ENCODE results near the gene TBC1D30.

DNA sequence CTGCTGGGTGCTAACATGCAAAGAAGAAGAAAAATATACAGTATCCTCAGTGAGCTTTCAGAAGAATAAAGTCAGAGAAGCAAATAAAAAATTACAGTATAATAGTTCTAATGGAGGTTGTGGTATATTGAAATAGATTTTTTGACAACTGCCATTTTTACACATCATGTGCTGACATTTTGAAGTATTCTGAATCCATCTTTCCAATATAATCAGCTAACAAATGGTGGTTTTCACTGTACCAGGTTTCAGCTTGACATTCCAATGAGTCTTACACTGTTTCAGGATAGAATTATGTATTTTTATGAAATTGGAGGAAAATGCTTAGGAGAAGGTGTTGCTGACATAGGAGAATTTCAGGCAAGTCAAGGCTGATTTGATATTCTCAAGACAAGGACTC, 26.3 kb upstream of the TBC1D30 start:
- no peak for TF ChIP-seq POLR2A (IDR thresholded peaks at IDR 0.05)
- TF ChIP-seq, protein P1, sequence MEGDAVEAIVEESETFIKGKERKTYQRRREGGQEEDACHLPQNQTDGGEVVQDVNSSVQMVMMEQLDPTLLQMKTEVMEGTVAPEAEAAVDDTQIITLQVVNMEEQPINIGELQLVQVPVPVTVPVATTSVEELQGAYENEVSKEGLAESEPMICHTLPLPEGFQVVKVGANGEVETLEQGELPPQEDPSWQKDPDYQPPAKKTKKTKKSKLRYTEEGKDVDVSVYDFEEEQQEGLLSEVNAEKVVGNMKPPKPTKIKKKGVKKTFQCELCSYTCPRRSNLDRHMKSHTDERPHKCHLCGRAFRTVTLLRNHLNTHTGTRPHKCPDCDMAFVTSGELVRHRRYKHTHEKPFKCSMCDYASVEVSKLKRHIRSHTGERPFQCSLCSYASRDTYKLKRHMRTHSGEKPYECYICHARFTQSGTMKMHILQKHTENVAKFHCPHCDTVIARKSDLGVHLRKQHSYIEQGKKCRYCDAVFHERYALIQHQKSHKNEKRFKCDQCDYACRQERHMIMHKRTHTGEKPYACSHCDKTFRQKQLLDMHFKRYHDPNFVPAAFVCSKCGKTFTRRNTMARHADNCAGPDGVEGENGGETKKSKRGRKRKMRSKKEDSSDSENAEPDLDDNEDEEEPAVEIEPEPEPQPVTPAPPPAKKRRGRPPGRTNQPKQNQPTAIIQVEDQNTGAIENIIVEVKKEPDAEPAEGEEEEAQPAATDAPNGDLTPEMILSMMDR (IDR thresholded peaks at IDR 0.05): no peak
